NT2/D1 (cell line): ENCODE data around the gene HOXD11.

Source experiments
- SUZ12 ChIP-seq: IDR thresholded peaks from 2 replicates; pipeline ENCODE4 v1.6.1; 2011; ENCODE audit not compliant: insufficient read length, insufficient read depth; ENCODE audit errors: extremely low read depth
- YY1 ChIP-seq: IDR thresholded peaks from 2 replicates; pipeline ENCODE4 v1.6.1; 2011; ENCODE audit not compliant: insufficient read length, insufficient read depth
- ZNF274 ChIP-seq: IDR thresholded peaks from 2 replicates; pipeline ENCODE4 v1.6.1; 2011; ENCODE audit warnings: mild to moderate bottlenecking, low read depth, low read length

GRCh38 chr2:176092270-176093144 lies 14.6 kb upstream of the HOXD11 start, which contains the start of gene HOXD13:
- TF ChIP-seq YY1 (no peak), SUZ12 (no peak), ZNF274 (no peak)
